Measurements from ENCODE around the gene CYP8B1. TPM values are rescaled to one million over a fixed set of nuclear protein-coding genes. Genes with fewer than 3 reads are reported as not detected.

CYP8B1 gene
- total RNA-seq, 1 donor, result not detected

DNA sequence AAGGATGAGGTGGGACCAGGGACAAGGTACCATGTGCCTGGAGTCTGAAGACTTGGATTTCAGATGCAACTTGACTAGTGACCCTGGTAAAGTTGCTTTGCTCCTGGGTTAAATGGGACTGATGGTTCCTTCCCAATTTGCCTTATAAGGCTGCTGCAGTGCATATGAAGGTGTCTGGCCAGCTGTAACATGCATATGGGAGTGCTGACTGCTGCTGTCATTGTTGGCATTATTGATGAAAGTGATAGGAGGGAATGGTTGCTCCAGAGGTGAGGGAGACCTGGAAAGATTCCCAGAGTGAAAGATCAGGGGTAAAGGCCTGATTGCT, 20.5 kb downstream of the CYP8B1 start:
- TF ChIP-seq, protein P1, sequence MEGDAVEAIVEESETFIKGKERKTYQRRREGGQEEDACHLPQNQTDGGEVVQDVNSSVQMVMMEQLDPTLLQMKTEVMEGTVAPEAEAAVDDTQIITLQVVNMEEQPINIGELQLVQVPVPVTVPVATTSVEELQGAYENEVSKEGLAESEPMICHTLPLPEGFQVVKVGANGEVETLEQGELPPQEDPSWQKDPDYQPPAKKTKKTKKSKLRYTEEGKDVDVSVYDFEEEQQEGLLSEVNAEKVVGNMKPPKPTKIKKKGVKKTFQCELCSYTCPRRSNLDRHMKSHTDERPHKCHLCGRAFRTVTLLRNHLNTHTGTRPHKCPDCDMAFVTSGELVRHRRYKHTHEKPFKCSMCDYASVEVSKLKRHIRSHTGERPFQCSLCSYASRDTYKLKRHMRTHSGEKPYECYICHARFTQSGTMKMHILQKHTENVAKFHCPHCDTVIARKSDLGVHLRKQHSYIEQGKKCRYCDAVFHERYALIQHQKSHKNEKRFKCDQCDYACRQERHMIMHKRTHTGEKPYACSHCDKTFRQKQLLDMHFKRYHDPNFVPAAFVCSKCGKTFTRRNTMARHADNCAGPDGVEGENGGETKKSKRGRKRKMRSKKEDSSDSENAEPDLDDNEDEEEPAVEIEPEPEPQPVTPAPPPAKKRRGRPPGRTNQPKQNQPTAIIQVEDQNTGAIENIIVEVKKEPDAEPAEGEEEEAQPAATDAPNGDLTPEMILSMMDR (IDR thresholded peaks at IDR 0.05; ENCODE audit: insufficient read depth, low read length), result no peak
- DNase-seq (ENCODE audit: low read depth), result no peak
- H3K4me3 ChIP-seq (ENCODE audit: low read depth, low read length), result no peak overlapping the region

DNA sequence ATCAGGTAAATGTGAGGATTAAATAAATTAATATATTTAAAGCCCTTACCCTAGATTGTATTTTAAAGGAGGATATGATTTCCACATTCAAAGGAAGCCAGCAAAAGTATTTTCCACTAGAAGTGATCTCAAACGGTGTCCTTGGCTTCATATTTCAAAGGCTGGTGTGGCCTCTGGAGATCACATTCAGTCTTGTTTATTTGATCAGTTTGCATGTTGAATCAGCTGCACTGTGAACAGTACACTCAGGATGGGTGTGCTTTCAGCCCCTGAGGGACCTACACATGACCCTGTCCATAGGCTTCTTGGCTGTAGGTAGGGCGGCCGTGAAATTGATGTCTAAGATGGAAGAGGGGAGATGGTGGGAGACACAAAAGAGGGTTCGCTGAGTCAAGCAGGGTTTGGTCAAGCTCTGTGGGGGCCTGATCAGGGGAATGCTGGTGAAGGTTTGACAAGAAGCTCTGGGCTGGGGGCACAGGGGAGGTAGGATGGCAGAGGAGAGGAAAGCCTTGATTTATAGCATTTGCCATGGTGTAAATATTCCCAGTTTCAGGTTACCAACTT, 21.9 kb downstream of the CYP8B1 start:
- TF ChIP-seq, protein P1 (IDR thresholded peaks at IDR 0.05; ENCODE audit: insufficient read depth, low read length), result no peak
- no peak overlapping the region for H3K4me3 ChIP-seq (ENCODE audit: low read depth, low read length)
- no peak for DNase-seq (ENCODE audit: low read depth)

DNA sequence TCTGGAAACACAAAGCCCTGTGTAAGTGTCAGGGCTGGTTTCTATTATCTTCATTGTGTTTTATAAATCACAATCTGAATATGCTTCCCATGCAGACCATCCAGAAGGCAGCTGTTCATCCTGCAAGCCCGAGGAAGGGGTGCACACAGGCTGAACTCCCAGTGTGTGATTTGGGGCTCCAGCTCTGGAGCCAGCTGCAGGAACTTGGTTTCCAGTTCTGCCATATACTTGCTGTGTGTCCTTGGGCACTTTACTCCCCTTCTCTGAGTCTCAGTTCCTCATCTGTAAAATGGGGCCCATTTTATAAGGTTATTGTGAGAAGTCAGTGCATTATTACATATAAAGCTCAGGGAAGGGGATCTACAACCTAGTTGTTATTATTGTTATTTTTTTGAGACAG, 22.6 kb downstream of the CYP8B1 start:
- DNase-seq (ENCODE audit: low read depth), result no peak
- TF ChIP-seq, protein P1 (IDR thresholded peaks at IDR 0.05; ENCODE audit: insufficient read depth, low read length), result no peak

DNA sequence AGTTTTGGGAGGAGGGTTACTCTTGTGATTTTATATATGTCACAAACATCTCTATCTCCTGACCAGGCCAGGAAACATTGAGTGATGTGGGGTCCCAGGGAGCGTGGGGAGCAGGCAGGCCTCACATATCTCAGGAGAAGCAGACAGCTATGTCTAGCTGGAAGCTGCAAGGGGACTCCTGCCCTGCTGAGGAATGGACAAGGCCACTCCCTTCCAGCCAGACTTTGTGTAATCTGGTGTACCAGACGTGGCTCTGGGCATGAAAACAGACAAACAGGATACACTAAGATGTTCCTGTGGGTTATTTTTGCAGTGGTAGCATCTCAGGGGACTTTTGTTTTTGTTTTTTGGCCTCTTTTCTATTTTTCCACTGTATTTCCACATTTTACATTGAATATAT, 23.2 kb downstream of the CYP8B1 start:
- no peak overlapping the region for H3K4me3 ChIP-seq (ENCODE audit: low read depth, low read length)
- DNase-seq (ENCODE audit: low read depth), result no peak
- TF ChIP-seq, protein P1 (IDR thresholded peaks at IDR 0.05; ENCODE audit: insufficient read depth, low read length), result no peak

More for the DNA sequence above, 22.6 kb downstream of the CYP8B1 start:
- H3K4me3 ChIP-seq (ENCODE audit: low read depth, low read length), result no peak overlapping the region

DNA sequence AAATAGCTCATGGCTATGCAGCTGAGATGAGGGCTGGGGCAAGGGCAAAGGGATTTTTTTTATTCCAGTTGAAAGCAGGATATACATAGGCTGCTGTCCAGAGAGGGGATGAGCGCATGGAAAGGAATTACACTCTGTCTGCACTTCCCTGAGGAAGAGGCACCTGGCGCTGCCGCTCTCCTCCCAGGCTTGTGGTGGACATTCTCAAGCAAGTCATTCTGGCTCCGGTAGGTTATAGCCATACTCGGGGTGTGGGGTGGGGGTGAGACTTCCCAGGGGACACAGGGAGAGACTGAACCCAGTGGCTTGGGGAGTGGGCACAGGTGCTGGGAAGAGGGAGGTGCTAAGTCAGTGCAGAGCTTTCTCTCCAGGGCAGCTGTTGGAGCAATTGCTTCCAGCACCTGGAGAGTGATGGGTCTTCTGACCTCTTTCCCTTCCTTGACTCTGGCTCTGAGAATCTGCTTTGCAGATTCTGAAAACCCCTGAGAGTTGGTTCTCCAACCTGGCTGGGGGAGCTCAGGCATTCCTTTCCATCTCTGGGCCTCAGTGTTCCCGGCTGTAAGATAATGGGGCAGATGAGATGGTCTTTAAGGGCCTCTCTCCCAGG, 24.3 kb downstream of the CYP8B1 start:
- no peak overlapping the region for H3K4me3 ChIP-seq (ENCODE audit: low read depth, low read length)
- TF ChIP-seq, protein P1 (IDR thresholded peaks at IDR 0.05; ENCODE audit: insufficient read depth, low read length), result no peak
- DNase-seq (ENCODE audit: low read depth), result no peak

DNA sequence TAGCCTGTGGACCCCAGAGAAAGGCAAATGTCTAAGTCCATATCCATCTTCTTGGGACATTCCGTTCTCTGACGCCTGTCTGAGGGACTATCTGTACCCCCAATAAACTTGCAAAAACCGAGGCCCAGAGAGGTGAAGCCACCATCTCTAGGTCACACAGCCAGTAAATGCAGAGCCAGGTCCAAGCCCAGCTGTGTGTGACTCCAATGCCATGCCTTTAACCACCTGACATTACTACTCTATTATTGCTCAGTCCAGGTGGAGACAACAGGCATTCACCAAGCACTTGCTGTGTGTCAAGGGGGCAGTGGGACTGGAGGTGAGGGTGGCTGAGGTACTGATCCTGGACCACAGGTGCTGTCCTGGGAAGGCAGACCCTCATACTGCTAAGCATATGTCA, 25.4 kb downstream of the CYP8B1 start:
- TF ChIP-seq, protein P1 (IDR thresholded peaks at IDR 0.05; ENCODE audit: insufficient read depth, low read length), result no peak
- no peak for DNase-seq (ENCODE audit: low read depth)

DNA sequence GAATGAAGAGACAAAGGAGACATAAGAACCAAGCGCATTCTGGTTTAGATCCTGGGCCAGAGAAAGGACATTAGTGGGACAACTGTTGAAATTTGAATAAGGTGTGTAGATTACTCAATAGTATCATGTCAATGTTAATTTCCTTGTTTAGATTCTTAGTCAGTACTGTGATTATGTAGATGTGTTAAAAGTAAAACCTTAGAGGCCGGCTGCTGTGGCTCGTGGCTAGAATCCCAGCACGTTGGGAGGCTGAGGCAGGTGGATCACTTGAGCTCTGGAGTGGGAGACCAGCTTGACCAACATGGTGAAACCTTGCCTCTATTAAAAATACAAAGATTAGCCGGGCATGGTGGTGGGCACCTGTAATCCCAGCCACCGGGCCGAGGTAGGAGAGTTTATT, 26.7 kb downstream of the CYP8B1 start:
- no peak for DNase-seq (ENCODE audit: low read depth)
- TF ChIP-seq, protein P1 (IDR thresholded peaks at IDR 0.05; ENCODE audit: insufficient read depth, low read length), result no peak
- H3K4me3 ChIP-seq (ENCODE audit: low read depth, low read length), result no peak overlapping the region

More for the DNA sequence above, 25.4 kb downstream of the CYP8B1 start:
- H3K4me3 ChIP-seq (ENCODE audit: low read depth, low read length), result no peak overlapping the region
